Measurements from ENCODE around the gene KAZN. TPM values are rescaled to one million over a fixed set of nuclear protein-coding genes. Genes with fewer than 3 reads are reported as not detected.

The KAZN gene
- total RNA-seq, 1 donor from 2014 or later: 10.2 TPM

GRCh38 chr1:14913482-14914177 is 315.1 kb downstream of the KAZN start:
- no peak for DNase-seq (ENCODE audit: low spot score)

- no peak for DNase-seq (ENCODE audit: low spot score)
Observed at GRCh38 chr1:14914351-14914988, 316.0 kb downstream of the KAZN start.

GRCh38 chr1:14915356-14916054 is 317.0 kb downstream of the KAZN start:
- peak; percentile 44 for DNase-seq (ENCODE audit: low spot score)

GRCh38 chr1:14919289-14919688 is 320.8 kb downstream of the KAZN start:
- no peak for DNase-seq (ENCODE audit: low spot score)

GRCh38 chr1:14919751-14920150 is 321.3 kb downstream of the KAZN start:
- no peak for DNase-seq (ENCODE audit: low spot score)

- no peak for DNase-seq (ENCODE audit: low spot score)
Observed at GRCh38 chr1:14921057-14921456, 322.6 kb downstream of the KAZN start.

- DNase-seq (ENCODE audit: low spot score): no peak
Observed at GRCh38 chr1:14922942-14923726, 324.6 kb downstream of the KAZN start.

- DNase-seq (ENCODE audit: low spot score): peak; percentile 66
Observed at GRCh38 chr1:14923727-14924452, 325.4 kb downstream of the KAZN start.

GRCh38 chr1:14924455-14925331 is 326.2 kb downstream of the KAZN start:
- peak; percentile 49 for DNase-seq (ENCODE audit: low spot score)

- DNase-seq (ENCODE audit: low spot score): no peak
Observed at GRCh38 chr1:14925336-14926136, 327.1 kb downstream of the KAZN start.

GRCh38 chr1:14926229-14926628 is 327.7 kb downstream of the KAZN start:
- DNase-seq (ENCODE audit: low spot score): no peak

GRCh38 chr1:14926818-14927575 is 328.5 kb downstream of the KAZN start:
- no peak for DNase-seq (ENCODE audit: low spot score)

GRCh38 chr1:14928412-14928811 is 329.9 kb downstream of the KAZN start:
- DNase-seq (ENCODE audit: low spot score): no peak

- DNase-seq (ENCODE audit: low spot score): no peak
Observed at GRCh38 chr1:14928886-14929546, 330.5 kb downstream of the KAZN start.

GRCh38 chr1:14929547-14930246 is 331.2 kb downstream of the KAZN start:
- peak; percentile 51 for DNase-seq (ENCODE audit: low spot score)

GRCh38 chr1:14930247-14930965 is 331.9 kb downstream of the KAZN start:
- DNase-seq (ENCODE audit: low spot score): no peak

Data from mucosa of gallbladder (tissue), 1 donor.